Spleen (tissue), 7 donors: ENCODE results near the gene SPATS2L.

Experiments
- POLR2A ChIP-seq, 3 donors: fragments of 450-650 bp; IDR thresholded peaks; one replicate each; pipeline ENCODE4 v1.5.1; 2017; ENCODE audit warnings: antibody characterized with exemption in 3 of 3, mild to moderate bottlenecking in 1 of 3
- POLR2AphosphoS5 ChIP-seq, 3 donors: sonication (generic); formaldehyde crosslinking; IDR thresholded peaks; one replicate each; pipeline ENCODE4 v1.5.1; 2017; ENCODE audit warnings: antibody characterized with exemption in 3 of 3
- TF ChIP-seq, protein P1 (sequence below), 11 experiments: fragments of 200-600 bp in 7 of 11; fragments of 450-650 bp in 4 of 11; sonication (generic) in 4 of 11; IDR thresholded peaks in 8 of 11; conservative IDR thresholded peaks in 3 of 11; 1 replicate in 7 of 11; 2 replicates in 4 of 11; pipeline versions ENCODE4 v1.4.0 to v1.8.0; 2016 to 2021; ENCODE audit warnings: antibody characterized with exemption in 11 of 11, inconsistent platforms in 4 of 11, mild to moderate bottlenecking in 1 of 11
- donor health status: DM: no; HTN: no; CAD: no; lungs with moderate emphysema.
- donor health status: DM: no; HTN: no; CAD: no.
- donor health status: DM: no; HTN: no; CAD: no.

DNA sequence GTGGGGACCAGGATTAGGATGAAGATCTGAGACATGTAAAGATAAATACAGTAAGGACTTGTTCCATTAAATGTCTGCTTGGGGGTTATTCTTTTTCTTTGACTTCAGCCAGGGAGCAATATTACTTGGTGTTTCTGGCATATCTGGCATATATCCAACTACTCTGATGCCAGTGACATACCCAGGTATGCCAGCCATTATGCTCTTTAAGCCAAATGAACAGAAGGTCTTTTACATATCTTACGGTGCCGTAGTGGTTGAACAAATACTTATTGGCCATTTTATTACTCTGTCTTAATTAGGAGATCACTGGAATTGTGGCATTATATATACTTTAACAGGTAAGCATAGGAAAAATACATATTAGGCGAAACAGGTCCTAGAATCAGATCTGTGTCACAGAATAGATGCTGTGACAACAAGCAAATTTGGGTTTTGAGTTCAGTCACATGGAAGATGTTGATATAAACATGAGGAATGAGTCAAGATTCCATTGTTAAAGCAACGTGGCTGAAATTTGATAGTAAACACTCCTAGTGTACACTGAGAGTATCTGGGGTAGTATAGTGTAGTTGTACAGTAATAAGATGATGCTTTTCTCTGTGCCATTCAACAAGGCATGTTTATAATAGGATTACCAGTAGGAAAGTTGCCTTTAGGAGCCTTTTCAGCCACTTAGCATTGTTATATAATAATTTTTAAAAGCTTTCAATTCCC lies 140.8 kb downstream of the SPATS2L start:
- TF ChIP-seq, protein P1, sequence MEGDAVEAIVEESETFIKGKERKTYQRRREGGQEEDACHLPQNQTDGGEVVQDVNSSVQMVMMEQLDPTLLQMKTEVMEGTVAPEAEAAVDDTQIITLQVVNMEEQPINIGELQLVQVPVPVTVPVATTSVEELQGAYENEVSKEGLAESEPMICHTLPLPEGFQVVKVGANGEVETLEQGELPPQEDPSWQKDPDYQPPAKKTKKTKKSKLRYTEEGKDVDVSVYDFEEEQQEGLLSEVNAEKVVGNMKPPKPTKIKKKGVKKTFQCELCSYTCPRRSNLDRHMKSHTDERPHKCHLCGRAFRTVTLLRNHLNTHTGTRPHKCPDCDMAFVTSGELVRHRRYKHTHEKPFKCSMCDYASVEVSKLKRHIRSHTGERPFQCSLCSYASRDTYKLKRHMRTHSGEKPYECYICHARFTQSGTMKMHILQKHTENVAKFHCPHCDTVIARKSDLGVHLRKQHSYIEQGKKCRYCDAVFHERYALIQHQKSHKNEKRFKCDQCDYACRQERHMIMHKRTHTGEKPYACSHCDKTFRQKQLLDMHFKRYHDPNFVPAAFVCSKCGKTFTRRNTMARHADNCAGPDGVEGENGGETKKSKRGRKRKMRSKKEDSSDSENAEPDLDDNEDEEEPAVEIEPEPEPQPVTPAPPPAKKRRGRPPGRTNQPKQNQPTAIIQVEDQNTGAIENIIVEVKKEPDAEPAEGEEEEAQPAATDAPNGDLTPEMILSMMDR (IDR thresholded peaks at IDR 0.05 in 8 of 11, conservative IDR thresholded peaks at IDR 0.05 in 3 of 11): no peak
- TF ChIP-seq POLR2A (IDR thresholded peaks at IDR 0.05) (no peak), POLR2AphosphoS5 (IDR thresholded peaks at IDR 0.05) (no peak)
